HG02885 (cell line): ENCODE measurements around the gene PSG2.
"Not testable (repeated sequence)": the region's sequence is repeated elsewhere in the genome, so short reads cannot be mapped to it uniquely, and the experiment has no call there.

Experiments
- ATAC-seq: cut with Tn5 transposase; IDR thresholded peaks from one replicate; pipeline ENCODE4 v1.9.1; 2021; ENCODE audit warnings: mild to moderate bottlenecking; ENCODE audit not compliant: unreplicated experiment, poor library complexity

Gene PSG2

DNA sequence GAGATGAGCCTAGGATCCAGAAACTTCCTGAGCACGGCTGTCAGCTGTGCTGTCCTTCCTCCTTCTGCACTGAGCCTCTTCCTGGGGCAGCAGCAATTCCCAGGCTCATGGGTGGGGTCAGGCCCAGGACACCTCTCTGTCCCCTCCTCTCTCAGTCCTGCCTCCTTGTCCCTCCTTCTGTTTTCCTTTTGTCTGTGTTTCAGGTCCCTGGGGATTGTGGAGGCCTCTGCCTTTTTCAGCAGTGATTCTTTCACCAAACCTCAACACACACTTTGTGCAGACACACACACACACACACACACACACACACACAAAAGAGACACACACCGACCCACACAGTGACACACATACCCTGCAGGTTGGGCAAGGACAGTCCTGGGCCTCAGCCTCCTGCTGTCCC, at the start of gene PSG2:
PSG2 (minus strand) TSS at position 101 of the 400 bp plus-strand sequence. CDS start 132 bp downstream, outside the sequence.
- ATAC-seq, result not testable (repeated sequence)

DNA sequence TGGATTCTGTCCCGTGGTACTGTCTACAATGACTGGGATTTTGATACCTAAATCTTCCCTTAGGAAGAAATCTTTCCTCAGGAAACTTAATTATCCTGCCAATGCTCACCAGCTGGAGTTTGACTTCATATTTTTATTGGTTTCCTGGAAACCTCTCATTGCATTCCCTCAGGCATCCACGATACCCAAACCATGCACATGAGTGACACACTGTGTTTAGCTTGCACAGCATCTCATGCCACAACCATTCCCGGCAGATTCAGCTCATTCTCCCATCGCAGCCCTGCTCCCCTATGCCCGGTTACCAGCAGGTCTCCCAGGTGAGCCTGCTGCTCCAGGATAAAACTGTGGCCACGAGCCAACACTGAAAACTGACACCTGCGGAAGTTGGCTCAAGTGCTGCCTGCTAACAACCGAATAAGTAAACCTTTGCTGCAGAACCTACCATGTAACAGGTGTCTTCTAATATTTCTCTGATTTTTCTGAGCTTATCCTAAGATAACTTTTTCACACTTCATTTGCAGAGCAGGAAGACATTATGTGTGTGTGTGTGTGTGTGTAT, 48.9 kb upstream of the PSG2 start:
- not testable (repeated sequence) for ATAC-seq

DNA sequence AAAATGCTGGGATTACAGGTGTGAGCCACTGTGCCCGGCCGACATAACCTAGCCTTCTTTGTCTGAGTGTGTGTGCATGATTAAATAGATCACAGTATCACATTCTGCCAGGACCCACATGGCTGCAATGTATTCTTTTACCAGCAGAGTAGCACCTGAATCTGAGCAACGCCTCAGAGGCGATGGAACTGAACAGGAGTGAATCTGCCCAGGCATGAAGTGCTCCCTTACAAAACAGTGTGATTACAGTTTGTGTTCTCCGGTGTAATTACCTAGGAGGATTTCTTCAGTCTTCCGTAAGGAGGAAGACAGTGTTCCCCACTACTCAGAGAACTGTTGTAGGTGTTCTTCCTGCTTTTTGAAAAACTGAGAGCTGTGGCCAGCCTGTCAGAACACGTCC, 46.7 kb upstream of the PSG2 start:
- ATAC-seq, result not testable (repeated sequence)

DNA sequence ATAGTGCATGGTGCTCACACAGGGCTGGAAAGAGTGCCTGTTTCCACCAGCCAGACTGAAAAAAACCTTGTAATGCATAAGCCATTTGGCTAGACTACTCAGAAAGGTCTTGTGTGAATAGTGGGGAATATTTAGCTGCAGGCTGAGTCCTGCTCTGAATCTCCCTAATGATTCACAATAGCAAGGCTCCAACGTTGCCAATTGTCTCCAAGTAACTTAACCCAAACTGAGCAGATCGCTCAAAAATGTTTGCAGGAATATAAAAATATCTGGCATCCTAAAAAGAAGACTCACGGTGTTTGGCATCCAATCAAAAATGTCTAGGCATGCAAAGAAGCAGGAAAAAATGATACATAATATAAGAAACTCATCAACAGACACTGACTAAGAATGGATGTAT, 44.8 kb upstream of the PSG2 start:
- ATAC-seq, result not testable (repeated sequence)

DNA sequence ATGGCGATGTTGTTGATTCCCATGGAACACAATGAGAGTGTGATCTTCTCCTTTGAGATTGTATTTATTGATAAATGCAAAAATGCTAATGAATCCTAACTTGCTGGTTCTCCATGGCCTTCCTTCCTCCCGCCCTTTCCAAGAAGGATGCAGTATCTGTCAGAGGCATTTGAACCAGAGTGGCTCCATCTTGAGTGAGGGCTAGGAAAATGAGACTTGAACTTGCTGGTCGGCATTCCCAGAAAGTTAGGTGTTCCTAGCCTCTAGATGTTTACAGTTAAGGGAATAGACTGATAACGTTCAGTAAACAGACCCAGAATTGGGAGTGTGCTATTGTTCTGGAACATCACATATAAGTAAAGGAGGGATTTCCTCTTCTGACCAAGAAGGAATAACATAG, 44.2 kb upstream of the PSG2 start:
- no peak for ATAC-seq

GRCh38 chr19:43124360-43124759, 41.9 kb upstream of the PSG2 start:
- ATAC-seq, result no peak

- ATAC-seq, result not testable (repeated sequence)
These were observed 38.0 kb upstream of the PSG2 start for GRCh38 chr19:43120433-43121026.

DNA sequence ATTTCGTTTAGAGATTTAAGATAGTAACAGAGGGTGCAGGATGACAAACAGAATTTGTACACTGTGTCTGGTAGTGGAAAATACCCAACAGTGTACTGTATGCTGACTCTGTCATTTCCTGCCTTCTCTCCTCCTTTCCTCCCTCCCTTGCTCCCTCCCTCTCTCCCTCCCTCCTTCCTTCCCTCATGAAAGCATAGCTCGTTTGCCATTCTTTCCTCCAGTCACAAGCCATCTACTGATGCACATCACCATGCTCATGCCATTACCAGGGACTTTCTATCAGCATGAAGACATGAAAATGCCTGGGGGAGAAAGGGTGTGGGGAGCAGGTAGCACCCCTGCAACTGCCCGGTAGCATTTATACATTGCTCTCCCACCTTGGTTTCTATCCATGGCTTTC, 37.0 kb upstream of the PSG2 start:
- not testable (repeated sequence) for ATAC-seq

- ATAC-seq, result not testable (repeated sequence)
These were observed 33.9 kb upstream of the PSG2 start for GRCh38 chr19:43116421-43116820.

DNA sequence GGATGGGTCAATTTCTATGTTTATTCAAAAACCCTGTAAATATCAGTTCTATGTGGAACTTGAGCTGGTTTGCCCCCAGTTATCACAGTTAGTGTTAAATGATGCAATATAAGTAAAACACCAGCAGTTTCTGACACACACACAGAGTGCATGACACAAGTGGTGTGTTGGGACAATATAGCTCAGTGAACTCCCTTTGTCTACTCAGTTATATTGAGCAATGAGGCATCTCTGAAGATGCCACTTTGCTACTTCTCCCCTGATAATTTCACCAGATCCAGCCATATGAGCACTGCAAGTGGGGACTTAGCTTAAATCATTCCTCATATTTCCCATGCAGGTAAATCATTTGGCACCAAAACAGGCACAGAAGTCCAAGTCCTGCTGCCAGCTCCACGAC, 33.0 kb upstream of the PSG2 start:
- ATAC-seq, result not testable (repeated sequence)

- ATAC-seq, result not testable (repeated sequence)
These were observed 32.6 kb upstream of the PSG2 start for GRCh38 chr19:43115064-43115463.

- not testable (repeated sequence) for ATAC-seq
These were observed 32.1 kb upstream of the PSG2 start for GRCh38 chr19:43114626-43115025.

GRCh38 chr19:43107401-43107800, 24.9 kb upstream of the PSG2 start:
- not testable (repeated sequence) for ATAC-seq

- no peak for ATAC-seq
These were observed 23.0 kb upstream of the PSG2 start for GRCh38 chr19:43105496-43105895.

GRCh38 chr19:43104215-43104850, 21.8 kb upstream of the PSG2 start:
- ATAC-seq, result not testable (repeated sequence)

DNA sequence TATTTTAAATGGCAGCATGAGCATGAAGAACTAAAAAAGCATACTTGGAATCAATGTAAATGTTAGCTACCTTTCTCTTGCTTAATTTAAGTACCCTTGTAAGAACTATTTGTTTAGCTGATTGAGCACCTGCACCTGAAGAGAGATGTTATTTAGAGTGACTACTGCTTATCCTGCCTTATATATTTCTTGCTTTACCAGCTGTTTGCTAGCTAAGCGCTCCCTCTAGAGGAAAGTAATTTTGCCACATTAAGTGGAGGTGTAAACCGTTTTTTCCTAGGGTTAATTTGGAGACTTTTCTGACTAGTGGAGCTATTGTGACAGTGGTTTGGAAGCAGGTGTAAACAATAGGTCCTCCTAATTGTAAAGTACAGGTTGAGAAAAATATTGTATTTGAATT, 19.4 kb upstream of the PSG2 start:
- ATAC-seq, result no peak

GRCh38 chr19:43098416-43098815, 15.9 kb upstream of the PSG2 start:
- ATAC-seq, result not testable (repeated sequence)

- ATAC-seq, result not testable (repeated sequence)
These were observed 5.3 kb upstream of the PSG2 start for GRCh38 chr19:43087702-43088340.

DNA sequence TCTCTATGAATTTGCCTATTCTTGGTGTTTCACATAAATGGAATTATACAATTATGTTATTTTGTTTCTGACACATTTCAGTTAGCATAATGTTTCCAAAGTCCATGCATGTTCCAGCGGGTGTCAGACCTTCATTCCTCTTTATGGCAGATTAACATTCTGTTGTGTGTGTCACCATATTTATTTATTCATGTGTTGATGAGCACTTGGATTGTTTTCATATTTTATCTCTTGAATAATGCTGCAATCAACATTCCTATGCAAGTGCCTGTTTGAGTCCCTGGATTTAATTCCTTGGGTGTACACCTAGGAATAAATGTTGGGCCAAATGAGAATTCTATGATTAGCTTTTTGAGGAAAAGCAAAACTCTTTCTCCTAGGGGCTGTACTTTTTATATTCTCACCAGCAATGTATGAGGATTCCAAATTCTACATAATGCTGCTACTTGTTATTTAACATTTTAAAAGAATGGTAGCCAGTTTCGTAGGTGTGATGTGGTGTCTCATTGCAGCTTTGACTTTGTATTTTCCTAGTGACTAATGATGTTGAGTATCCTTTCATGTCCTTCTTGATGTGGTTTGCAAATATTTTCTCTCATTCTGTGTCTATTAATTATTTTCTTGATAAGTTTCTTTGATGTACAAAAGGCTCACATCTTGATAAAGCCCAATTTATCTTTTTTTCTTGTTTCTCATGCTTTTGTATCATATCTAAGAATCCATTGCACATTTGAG, 3.5 kb upstream of the PSG2 start:
- ATAC-seq, result not testable (repeated sequence)

- not testable (repeated sequence) for ATAC-seq
These were observed 1.8 kb upstream of the PSG2 start for GRCh38 chr19:43084196-43084832.
